Stimulated activated CD8-positive, alpha-beta memory T cell treated with anti-CD3 and anti-CD28 coated beads, Interleukin-4, amount 100 ng/mL, for 4 hours (primary cell): ENCODE results near the gene SELPLG.
"Not testable (repeated sequence)": the region's sequence is repeated elsewhere in the genome, so short reads cannot be mapped to it uniquely, and the experiment has no call there.

Experiments used
- DNase-seq, 2 donors: peaks; one replicate each; pipeline ENCODE4 v3.0.0-alpha.2; 2020; ENCODE audit warnings: low read depth in 2 of 2, low spot score in 1 of 2

Gene SELPLG

DNA sequence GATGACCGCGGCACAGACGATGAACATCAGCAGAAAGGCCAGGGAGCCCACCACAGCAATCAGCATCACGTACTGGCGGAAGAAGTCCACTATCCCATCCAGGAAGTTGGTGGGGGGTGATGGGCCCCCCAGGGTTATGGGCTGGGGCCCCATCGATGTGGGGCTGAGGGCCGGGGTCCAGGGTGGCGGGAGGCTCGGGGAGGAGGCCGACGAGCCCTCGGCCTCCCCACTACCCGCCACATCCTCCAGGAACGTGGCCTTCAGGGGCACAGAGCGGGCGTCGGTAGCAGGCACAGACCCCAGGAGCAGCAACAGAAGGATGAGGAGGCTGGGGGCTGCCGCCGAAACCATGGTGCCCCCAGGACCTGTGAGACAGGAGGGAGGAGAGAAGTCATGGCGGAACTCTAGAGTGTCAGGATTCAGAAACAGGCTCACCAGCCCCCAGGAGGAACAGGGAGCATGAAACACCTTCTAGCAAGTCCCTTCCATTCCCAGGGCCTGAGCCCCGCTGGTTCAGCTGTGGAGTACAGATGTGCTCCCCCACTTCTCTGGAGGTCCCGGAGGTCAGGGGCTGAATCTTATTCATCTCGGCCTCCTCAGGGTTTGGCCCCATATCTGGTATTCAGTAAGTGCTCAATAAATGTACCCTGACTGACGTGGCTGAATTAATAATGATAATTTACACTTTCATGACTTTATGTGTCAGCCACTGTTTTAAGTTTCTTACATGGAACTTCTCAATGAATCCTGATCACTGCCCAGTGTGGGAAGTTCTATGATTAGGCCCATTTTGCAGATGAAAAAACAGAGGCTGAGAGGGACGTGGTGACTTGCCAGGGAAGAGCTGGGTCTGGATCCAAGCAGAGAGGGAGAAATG, 41.4 kb downstream of the SELPLG start:
- DNase-seq: no peak

DNA sequence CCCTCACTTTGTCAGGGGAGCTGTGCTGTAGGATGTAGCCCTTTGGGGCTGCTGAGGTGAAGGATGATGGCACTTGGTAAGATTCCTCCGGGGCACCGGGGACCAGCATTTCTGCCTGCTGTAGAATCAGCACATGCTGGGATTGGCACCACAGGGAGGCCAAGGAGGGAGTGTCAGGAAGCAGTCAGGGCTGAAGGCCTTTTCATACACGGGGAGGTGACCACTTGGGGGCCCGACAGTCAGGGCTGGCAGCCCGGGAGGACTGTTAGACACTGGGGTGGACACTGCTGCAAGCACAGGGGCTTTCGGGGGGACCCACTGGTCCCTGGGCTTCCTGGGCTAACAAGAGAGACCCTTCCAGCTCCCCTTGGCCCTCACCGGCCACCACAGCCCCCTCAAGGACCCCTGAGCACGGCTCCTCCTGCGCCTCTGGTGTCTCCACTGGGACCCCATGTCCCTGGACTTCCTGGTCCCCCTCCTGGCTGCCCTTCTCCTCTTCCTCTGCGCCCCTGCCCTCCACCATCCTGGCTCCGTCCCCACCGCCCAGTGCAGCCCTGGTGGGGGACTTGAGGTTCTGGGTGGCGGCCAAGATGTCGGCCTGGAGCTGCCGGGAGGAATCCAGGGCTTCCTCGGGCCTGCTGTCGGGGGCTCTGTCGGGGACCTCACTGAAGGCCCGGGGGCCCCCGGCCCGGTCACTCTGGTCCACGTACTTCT, 42.3 kb downstream of the SELPLG start:
- DNase-seq: no peak

- not testable (repeated sequence) for DNase-seq
Observed at GRCh38 chr12:108590463-108590862, 43.2 kb downstream of the SELPLG start.

DNA sequence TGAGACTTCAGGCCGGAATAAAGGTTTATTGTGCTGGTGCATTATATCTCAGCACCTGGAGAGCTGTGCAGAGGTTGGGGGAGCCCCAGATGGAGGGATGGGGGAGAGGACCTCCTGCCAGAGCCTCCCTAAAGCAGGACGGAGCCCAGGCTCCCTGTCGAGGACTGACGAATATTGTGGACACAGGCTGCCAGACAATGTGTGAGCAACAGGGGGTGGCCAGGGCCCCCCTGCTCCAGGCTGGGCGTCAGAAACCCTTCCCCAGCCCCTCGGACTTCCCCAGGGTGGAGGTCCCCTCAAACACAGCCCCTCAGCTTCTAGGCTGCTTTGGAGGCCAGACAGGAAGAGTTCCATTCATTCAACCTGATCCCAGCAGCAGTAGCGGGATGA, 43.9 kb downstream of the SELPLG start:
- DNase-seq: no peak

GRCh38 chr12:108589028-108589839, 44.5 kb downstream of the SELPLG start:
- no peak for DNase-seq

- no peak for DNase-seq
Observed at GRCh38 chr12:108587826-108588225, 45.9 kb downstream of the SELPLG start.

DNA sequence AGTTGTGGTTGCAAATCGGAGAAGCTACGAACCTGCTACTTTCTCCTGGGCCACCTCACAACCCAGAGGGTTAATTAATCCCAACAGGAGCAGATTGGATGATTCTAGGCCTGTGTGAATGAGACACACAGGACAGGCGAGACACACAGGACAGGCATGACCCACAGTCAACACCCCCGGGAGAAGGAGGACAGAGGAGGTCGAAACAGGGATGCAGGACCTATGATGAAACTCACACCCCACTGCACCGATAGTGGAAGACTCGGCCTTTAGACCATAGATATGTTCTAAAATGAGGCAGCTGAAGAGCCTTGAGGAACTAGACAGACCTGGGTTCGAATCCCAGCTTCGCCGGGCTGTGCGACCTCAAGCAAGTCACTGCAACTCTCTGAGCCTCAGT, 47.4 kb downstream of the SELPLG start:
- no peak for DNase-seq

GRCh38 chr12:108585864-108586263, 47.8 kb downstream of the SELPLG start:
- DNase-seq: no peak

DNA sequence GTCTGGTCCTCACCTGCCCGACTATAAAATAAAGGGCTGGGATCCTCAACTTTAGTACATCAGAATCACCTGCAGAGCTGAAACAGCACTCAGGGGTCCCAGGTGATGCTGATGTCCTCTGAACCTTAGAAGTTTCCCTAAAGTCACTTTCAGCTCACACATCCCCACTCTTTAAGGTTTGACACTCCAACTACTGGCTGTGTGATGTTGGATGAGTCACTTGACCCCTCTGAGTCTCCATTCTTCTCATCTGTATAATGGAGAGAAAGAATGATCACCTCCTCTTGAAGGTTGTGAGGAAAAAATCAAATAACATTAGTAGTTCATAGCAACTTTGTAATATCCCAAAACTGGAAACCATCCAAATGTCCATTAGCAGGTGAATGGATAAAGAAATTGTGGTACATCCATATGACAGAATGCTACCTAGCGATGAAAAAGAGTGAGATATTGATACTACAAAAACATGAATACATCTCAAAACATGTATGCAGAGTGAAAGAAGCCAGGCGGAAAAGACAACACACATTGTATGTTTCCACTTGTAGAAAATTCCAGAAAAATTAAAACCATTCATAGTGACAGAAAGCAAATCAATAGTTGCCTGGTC, 49.1 kb downstream of the SELPLG start:
- no peak for DNase-seq

- DNase-seq: no peak
Observed at GRCh38 chr12:108583991-108584390, 49.7 kb downstream of the SELPLG start.

- no peak for DNase-seq
Observed at GRCh38 chr12:108582978-108583770, 50.5 kb downstream of the SELPLG start.

- no peak for DNase-seq
Observed at GRCh38 chr12:108582509-108582908, 51.2 kb downstream of the SELPLG start.

DNA sequence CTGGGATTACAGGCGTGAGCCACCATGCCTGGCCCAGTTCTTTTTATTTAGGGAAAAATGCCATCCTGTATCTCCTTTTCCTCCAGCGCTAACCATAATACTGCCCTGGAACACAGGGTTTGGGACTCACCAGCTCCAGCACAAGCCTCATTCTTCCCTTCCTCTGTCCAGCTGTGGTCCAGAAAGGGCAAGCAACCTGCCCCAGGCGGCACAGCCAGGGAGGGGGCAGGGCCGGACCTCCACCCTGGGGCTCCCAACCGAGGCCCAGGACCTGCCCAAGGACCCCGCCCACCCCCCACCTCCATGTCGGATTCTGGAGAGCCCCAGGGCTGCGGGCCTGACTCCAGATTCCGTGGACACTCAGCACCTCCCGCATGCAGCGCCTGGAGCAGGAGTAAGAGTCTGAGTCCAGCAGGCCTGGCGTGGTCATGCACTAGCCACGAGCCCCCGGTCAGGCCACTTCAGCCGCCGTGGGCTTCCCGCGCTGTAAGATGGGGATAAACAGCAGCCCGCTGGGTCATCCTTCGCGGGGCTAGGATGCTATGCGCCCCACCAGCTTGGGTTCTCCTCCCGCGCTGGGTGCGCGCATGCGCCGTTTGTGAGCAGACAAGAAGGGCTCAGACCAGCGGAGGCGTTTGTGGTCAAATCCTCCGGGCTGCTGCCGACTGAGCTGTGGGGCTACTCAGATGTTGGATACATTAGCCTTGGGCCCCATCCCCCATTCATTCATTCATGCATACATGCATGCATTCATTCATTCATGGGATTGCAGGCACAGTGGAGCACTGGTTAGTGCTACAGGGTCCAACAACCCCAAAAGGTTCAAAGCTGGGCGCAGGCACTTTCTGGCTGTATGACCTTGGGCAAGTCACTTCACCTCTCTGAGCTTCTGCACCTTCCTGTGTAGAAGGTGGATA, 52.1 kb downstream of the SELPLG start:
- no peak for DNase-seq

DNA sequence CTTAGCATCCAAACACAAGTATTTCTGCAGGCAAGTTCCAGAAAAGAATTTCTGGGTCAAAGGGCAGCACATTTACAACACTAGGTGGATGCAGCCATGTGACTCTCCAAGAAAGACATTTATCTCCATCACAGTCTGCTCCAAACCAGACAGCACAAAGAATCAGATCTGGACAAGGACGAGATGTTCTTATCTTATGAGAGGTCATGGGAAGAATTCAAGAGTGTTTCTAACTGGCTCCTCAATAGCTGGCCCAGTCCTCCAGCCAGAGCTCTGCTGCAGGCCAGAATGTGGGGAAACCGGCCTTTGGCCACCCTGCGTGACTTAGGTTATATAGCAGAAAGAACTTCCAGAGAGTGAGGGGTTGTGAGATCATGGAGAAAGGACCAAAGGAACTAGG, 53.2 kb downstream of the SELPLG start:
- DNase-seq: no peak

DNA sequence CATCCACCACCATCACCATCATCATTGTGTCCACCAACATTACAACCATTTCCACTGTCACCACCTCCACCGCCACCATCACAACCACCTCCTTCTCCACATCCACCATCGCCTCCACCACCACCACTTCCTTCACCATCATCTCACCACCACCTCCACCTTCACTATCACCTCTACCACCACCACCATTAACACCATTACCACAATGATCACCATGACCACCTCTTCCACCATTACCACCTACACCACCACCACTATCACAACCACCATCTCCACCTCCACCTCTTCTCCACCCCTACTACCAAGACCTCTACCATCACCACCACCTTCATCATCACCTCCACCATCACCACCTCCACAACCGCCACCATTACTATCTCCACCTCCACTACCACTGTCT, 54.9 kb downstream of the SELPLG start:
- no peak for DNase-seq

GRCh38 chr12:108578264-108578663, 55.4 kb downstream of the SELPLG start:
- DNase-seq: no peak

DNA sequence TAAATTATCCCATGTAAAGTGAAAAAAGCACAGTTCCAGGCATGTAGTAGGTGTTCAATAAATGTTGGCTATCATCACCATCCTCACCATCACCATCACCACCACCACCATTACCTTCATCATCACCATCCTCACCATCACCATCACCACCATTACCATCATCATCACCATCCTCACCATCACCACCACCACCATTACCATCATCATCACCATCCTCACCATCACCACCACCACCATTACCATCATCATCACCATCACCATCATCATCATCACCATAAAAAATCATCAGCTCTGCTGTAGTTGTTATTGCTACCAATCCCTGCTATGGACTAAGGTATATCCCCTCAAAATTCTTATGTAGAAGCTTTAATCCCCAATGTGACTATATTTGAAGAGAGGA, 56.2 kb downstream of the SELPLG start:
- no peak for DNase-seq

DNA sequence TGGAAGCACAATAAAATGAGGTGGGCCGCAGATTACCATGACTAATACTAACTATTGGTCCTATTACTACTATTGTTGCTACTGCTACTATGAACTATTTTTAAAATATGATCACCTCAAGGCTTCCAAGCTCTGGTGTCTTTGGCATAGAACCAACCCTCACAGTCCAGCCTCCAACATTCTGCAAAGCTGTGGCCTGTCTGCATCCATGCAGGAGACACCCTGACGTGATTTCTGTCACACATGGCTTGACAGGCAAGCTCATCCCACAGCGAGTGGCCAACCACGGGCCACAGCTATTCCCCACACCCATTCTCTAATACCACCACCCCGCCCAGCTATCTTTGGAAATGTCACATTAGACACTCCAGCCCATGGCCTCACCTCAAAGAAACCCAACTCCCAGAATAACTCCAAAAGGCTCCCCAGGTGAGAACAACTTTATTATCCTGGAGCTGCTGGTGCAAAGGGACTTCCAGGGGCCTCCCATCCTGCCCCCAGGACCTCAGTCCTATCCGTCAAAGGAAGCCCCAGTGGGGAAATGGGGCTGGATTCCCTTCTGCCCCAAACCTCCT, 56.9 kb downstream of the SELPLG start:
- no peak for DNase-seq
